ENCODE measurements around the gene ONECUT2.
"Not testable (repeated sequence)": the region's sequence is repeated elsewhere in the genome, so short reads cannot be mapped to it uniquely, and the experiment has no call there.

ONECUT2 gene

GRCh38 chr18:57447154-57447621, 12.0 kb downstream of the ONECUT2 start:
- no peak for DNase-seq

GRCh38 chr18:57455576-57456129, 20.5 kb downstream of the ONECUT2 start:
- no peak for DNase-seq

- no peak for DNase-seq
Observed at GRCh38 chr18:57461652-57462269, 26.6 kb downstream of the ONECUT2 start.

GRCh38 chr18:57466307-57466706, 31.1 kb downstream of the ONECUT2 start:
- no peak for DNase-seq

- no peak for DNase-seq
Observed at GRCh38 chr18:57466745-57467409, 31.7 kb downstream of the ONECUT2 start.

- DNase-seq, result no peak
Observed at GRCh38 chr18:57469884-57470283, 34.7 kb downstream of the ONECUT2 start.

GRCh38 chr18:57475408-57475807, 40.2 kb downstream of the ONECUT2 start:
- DNase-seq, result no peak

- DNase-seq, result no peak
Observed at GRCh38 chr18:57475903-57476302, 40.7 kb downstream of the ONECUT2 start.

GRCh38 chr18:57480733-57481132, 45.6 kb downstream of the ONECUT2 start:
- DNase-seq, result no peak

- no peak for DNase-seq
Observed at GRCh38 chr18:57497372-57498294, 62.5 kb downstream of the ONECUT2 start.

- DNase-seq, result no peak
Observed at GRCh38 chr18:57498682-57499256, 63.6 kb downstream of the ONECUT2 start.

- no peak for DNase-seq
Observed at GRCh38 chr18:57502624-57503023, 67.5 kb downstream of the ONECUT2 start.

GRCh38 chr18:57505231-57505630, 70.1 kb downstream of the ONECUT2 start:
- no peak for DNase-seq

GRCh38 chr18:57516056-57516455, 80.9 kb downstream of the ONECUT2 start:
- no peak for DNase-seq

GRCh38 chr18:57518533-57518932, 83.4 kb downstream of the ONECUT2 start:
- DNase-seq, result no peak

- DNase-seq, result no peak
Observed at GRCh38 chr18:57519668-57520424, 84.7 kb downstream of the ONECUT2 start.

- not testable (repeated sequence) for DNase-seq
Observed at GRCh38 chr18:57522348-57522747, 87.2 kb downstream of the ONECUT2 start.

GRCh38 chr18:57523171-57523956, 88.2 kb downstream of the ONECUT2 start:
- DNase-seq, result no peak

- DNase-seq, result no peak
Observed at GRCh38 chr18:57527556-57528229, 92.5 kb downstream of the ONECUT2 start.

- DNase-seq, result no peak
Observed at GRCh38 chr18:57529151-57529550, 94.0 kb downstream of the ONECUT2 start.
